ENCODE data around the gene LRRC47.
A peak's percentile ranks its signal among the peaks of the same experiment; 100 is the strongest.

Gene LRRC47

DNA sequence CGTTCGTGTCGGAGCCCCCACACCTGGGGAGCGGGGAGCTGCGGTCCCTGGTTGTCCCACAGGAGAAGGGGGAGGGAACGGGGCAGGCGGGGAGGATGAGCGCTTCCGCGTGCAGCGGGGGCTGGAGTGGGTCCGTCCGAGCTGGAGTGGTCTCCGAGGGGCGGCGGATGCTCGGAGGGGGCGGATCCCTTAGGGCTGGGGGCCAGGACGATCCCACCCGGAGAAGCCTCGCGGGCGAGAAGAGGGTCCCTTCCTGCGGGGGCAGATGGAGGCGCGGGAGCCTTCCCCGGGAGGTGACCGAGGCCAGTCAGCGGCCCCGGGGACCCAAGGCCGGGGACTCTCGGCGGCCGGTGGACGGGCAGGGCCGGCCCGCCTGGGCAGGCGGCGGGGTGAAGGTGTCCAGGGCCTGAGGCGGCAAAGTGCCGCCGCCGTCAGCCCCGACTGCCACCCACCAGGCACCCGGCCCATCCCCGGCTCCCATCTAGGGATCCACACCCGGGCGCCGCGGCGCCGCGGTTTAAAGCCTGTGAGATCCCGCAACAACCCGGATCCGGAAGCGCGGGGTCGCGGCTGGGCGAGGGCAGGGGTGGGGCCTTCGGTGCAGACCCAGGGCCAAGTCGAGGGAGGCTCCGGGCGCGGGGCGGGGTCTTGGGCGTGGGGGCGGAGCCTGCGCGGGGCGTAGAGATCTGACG lies 49.3 kb downstream of the LRRC47 start:
- DNase-seq (ENCODE audit: low read depth): peak; percentile 81

DNA sequence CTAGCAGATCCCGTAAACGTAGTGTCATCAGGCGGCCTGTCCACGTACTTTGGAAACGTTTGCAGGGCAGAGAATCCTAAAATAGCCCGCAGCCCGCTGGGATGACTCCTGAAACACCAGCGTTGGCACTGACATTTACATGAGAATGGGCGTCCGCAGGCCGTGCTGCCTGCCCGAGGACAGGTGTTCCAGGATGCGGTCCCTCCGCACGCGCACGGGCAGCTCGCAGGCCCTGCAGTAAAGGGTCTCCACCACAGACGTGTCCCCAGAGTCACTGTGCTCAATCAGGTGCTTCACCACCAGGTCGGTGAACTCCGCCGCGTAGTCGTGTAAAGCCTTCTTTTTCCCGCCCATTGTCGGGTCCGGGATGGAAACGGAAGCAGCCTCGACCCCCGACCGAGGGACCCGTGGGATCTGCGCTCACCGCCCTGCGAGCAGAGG lies 49.9 kb downstream of the LRRC47 start:
- no peak for DNase-seq (ENCODE audit: low read depth)

DNA sequence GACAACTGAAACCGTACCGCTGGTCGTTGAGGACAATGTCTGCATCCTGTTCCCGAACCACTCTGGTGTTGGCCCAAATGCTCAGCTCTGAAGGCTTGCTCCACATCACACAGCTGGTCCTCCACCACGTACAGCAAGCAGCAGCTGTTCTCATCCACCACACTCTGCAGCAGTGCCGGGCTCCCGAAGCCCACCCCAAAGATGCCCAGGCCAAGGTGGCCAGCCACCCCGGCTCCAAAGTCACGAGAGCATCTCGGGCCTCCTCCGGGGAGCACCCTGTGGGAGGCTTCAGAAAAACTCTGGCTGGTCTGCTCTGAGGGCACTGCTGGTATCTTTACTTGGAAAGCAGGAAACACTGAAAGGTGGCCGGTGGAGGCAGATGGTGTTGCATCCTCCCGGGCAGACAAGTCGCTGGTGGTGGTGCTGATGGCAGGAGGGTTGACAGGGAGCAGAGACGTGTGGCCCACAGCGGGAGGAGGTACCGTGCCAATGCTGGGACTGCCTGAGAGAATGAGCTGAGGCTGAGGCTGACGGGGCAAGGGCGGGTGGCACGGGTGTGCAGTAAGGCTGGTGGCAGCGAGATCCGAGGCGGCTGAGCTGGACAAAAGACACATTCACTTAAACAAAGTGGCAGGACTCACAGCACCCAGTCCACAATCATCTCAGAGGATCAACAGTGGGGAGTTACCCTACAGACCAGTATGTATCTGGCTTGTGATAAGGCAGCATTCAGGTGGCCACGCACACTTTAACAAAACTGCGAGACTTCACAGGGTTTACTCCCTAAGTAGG lies 50.5 kb downstream of the LRRC47 start:
- DNase-seq (ENCODE audit: low read depth): no peak

DNA sequence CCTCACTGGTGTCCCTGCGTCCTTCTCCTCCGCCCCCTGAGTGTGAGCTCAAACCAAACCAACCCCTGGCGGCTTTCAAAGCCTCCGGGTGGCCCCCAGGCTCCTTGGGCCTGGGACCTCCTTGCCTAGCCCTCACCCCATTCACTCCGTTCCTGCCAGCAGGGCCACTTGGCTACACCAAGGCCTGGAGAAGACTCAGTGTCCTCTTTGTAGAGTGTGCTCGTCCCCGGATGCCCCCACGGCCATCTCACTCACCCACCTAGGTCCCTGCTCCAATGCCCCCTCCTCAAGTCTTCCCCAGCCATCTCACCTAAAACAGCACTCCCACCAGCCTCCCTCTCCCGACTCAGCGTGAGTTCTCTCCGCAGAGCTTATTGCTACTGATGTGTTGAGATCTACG lies 51.2 kb downstream of the LRRC47 start:
- DNase-seq (ENCODE audit: low read depth): no peak

DNA sequence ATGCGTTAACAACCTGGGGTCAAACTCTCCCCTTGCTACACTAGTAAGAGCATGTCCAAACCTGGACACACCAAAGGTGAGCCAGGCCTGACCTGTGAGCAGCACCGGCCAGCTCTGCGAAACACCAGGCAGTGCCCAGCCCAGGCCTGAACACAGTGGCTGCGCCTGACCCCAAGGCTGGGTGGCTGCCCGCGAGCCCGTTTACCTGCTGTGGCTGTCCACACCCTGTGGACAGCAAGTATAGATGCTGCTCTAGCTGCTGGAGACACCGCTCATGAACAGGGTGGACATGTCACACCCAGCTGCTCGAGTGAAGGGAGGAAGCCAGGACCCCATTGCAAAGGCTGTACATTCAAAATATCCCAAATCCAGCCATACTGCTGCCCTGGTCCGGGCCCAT lies 51.7 kb downstream of the LRRC47 start:
- no peak for DNase-seq (ENCODE audit: low read depth)

DNA sequence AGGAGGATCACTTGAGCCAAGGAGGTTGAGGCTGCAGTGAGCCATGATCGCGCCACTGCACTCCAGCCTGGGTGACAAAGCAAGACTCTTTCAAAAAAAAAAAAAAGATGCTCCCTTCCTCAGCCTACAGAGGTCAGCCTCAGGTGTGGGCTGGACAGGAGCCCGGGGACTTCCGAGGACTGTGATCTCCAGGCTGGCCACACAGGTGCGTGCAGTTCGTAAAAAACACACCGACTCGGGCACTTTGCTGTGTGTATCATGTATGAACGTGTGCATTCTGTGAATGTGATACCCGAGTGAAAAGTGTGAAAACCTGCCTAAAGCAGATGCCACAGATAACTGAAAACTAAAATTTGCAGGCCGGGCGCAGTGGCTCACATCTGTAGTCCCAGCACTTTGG lies 52.5 kb downstream of the LRRC47 start:
- no peak for DNase-seq (ENCODE audit: low read depth)

DNA sequence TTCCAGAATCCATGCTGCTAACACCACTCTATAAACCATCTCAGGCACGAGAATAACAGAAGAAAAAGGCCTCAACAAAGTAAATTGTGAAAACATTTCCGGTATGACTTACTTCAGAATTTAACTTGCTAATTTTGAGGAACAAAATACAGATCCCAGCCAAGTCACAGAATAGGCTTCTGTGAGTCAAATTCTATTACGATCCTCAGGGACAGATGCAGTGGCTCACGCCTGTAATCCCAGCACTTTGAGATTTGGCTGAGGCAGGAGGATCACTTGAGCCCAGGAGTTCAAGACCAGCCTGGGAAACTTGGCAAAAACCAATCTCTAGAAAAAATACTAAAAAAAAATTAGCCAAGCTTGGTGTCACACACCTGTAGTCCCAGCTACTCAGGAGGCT lies 52.9 kb downstream of the LRRC47 start:
- no peak for DNase-seq (ENCODE audit: low read depth)

DNA sequence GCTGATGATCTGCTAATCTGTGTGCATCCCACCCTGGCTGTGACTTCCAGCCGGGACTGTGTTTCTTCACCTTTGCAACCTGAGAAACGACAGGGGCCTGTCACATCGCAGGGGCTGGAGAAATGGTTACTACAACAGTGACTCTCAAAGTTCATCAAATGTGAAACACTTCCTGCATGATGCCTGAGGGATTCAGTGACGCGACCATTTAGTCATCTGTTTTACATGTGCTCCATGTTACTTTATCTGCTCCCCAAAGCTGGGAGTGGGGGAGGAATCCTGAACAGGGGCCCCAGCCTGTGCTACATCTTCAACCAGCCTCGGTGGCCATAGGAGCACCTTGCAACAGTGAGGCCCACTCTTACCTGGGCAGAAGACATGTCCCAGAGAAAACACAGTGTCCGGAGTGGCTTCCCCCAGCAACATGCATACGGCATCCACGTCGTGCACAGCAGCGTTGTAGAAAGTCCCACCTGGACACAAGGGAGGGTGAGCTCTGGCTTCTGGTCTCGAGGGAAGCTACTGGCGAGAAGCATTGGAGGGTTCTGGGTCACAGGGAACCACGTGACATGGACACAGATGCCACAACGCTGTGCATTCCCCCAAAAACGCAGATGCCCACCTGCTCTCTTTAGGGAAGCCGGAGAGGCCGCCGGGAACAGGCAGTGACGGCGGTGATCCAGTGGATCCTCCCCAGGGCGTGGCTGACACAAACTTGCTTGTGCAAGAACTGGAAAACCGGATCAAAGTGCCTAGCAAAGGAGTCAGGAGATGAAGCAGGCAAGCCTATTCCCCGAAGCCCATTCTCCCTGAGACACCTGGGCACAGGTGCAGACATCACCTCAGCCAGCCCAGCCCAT lies 53.6 kb downstream of the LRRC47 start:
- no peak for DNase-seq (ENCODE audit: low read depth)

DNA sequence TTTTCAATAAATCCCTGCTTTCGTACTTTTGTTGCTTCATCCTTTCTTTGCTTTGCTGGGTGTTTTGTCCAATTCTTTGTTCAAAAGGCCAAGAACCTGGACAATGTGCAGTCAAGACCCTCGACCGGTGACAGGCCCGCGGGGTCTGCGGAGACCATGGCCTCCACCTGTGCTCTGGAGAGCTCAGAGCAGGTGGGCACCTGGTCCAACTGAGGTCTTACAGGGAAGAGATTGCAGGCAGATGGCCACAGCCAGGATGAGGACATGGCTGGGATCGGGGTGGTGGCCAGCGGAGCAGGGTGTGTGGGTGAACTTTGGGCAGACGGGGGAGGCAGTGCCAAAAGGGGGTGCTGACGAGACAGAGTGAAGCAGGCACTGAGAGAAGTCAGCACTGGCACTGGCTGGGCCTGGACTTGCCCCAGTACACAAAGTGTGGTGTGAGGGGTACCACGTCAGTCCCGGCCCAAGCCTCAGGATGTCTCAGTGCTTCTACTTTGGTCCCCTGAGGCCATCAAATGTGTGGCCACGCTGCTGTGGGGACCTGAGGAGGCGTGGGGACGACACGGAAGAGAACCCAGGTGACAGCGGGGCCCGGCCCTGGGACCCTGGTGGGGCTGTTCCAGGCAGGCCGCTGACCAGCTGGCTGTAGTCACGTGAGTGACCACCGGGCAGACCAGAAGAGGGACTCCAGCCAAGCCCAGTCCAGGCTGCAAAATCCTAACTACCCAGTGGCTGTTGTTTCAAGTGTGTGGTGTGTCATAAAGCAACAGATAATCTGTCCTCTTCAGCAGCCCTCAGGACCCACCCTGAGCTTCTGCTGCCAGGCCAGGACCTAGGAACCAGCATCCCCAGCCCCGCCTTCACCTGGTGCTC lies 54.5 kb downstream of the LRRC47 start:
- DNase-seq (ENCODE audit: low read depth): no peak

DNA sequence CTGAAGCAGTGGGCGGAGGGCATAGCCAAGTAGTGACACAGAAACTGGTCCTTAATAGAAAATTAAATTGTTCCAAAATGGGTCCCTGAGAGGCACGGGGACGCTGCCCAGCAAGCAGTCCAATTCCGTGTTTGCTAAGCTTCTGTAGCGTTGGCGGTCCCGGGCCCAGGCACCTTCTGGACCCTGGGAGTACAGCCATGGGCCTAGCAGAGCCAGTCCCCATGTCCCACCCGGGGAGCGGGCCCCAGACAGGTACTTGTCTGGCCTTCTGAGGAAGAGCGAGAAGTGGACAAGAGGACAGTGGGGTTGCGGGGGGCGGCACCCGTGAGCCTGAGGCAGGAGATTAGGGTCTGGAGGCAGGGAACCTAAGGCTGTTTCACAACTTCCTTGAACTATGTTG lies 55.5 kb downstream of the LRRC47 start:
- DNase-seq (ENCODE audit: low read depth): no peak

DNA sequence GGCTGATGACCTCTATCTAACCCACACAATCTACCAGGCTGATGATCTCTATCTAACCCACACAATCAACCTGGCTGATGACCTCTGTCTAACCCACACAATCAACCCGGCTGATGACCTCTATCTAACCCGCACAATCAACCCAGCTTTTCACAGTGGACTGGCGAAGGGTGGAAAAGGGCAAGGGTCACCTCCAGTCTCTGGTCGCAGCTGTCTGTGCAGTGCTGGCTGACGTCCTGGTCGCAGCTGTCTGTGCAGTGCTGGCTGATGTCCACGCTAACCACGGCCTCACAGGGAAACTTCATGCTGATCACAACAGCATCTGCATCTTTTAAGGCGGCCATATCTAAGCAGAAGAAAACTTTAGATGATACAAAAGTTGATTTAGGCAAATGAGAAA lies 56.3 kb downstream of the LRRC47 start:
- no peak for DNase-seq (ENCODE audit: low read depth)

DNA sequence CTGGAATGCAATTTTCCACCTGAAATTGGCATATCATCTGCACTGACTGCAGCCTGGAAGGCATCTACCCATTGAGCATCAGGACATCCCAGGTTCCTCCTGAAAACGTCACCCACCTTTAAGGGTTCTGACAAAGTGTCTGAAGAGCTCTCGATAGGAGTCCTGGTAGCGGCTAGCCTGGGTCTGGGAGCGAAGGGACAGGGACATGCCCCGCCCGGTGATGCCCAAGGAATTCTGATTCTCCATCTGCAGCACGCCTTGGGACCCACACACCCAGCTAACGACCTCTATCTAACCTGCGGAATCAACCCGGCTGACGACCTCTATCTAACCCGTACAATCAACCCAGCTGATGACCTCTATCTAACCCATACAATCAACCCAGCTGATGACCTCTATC lies 57.4 kb downstream of the LRRC47 start:
- DNase-seq (ENCODE audit: low read depth): no peak

DNA sequence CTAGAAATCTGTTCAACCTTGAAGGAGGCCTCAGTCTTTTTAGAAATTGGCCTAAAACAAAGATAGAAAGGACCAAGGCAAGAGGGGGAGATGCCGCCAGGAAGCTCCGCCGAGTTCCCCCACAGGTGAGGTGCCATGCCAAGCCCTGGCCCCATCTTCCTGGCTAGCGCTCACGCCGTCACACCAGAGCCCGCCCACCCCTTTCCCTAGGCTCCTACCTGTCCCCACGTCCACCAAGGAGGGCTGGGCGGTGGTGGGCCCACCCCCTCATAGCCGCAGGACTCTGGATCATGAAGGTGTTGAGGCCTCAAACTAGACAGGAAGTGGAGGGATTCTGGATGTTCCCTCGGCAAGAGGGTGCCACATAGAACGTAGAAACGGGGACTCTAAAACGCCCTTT lies 59.6 kb downstream of the LRRC47 start:
- DNase-seq (ENCODE audit: low read depth): no peak

DNA sequence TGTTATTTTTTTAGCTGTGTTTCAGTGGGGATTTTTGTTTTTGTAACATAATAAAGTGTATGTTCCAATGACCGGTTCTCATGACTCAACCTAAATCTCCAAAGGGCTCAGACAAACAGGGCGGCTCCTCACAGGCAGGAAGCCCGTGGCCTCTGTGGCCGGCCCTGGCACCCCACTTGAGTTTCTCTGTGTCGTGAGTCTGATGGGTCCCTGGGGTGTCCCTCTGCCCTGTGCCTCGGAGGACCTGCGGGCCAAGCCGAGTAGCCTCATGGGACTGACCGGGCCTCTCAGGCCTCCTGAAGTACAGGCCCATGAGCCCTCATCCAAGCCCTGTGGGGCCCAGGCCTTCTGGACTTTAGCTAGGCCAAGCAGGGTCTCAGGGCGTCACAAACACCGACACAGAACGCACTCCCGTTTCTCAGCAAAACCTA lies 60.2 kb downstream of the LRRC47 start:
- DNase-seq (ENCODE audit: low read depth): no peak

DNA sequence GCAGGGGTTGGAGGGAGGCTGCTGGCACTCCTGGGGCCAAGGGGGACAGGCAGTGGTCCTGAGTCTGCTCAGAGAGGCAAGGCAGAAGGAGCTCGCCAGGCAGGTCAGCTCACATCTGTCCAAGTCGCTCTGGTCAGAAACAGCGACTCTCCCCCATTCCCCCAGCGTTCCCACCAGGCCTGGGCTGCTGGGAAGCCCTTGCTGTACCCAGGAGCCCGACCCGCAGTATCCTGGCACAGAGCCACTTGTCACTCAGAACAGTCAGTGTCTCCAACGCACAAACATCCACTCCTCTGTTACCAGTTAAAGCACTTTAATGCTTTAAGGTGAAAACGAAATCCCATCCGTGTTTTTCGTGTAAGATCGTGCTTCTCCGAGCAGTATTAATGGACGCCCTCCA lies 60.6 kb downstream of the LRRC47 start:
- DNase-seq (ENCODE audit: low read depth): no peak

DNA sequence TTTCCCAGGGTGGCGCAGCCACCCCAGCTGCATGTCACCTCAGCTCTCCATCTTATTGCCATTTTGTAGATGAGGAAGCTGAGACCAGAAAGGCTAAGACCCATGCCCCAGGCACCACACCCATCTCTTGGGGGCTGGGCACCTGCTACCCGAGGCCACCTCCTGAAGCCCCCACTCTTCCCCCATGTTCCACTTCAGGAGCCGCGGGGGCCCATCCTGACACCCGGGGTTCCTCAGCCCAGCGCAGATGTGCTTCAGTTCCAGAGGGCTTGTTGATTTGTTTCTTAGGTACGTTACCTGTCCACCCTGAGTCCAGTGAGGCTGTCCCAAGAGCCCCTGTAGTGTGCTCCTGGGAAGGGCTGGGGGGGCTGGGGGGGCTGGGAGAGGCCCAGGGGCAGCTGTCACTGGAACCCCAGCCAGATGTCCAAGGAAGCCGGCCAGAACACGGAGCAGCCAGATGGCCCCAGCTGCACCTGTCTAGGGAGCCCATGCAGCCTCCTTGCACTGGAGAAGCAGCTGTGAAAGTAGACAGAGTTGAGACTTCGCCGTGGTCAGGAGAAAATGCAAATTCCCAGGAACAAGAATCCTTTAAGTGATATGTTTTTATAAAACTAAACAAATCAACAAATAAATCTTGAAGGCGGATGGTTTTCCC lies 61.1 kb downstream of the LRRC47 start:
- DNase-seq (ENCODE audit: low read depth): no peak

DNA sequence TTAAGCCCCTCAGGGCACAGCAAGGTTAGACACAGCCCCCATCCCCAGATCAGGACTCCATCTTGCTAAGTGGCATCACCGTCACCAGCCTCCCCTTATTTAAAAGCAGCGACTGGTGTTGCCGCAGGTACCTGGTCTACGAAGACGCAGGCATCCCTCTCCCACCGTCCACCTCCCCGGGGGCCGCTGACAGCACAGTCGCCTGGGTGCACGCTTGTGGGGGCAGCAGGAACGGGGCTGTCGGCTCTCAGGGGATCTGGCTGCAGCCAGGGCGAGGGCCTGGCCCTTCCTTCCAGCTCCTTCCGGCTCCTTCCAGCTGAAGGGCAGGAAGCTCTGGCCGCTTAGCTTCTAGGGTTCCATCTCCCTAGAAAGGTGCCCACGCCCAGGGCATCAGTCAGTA lies 61.7 kb downstream of the LRRC47 start:
- no peak for DNase-seq (ENCODE audit: low read depth)

DNA sequence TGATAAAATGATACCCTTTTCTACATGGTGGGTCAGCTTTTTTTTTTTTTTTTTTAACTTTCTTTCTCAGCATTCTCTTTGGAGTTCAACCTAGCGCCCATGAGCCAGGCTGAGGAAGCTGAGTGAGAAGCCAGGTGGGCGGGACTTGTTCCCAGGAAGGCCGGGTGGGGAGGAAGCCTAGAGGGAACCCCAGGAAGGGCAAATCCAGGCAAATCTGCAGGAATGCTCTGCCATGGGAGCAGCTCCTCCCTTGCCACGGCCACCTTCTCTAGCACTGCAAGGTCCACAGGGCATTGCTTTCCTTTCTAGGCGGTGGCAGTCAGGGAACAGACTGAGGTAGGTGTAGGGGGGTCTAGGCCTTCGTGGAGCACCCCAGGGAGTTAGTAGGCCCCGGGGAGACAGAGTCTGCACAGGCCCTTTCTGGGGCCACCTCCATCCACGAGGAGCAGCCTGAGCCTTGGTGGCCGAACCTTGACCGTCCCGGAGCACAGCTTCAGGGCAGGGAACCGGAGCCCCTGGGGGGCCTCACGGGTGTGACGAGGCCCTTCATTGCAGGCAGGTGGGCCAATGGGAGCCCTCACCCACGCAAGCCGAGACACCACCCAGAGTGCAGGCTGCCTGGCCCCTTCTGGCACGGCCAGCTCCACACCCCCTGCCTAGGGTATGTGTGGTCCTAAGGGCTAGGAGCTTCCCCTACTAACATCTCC lies 62.3 kb downstream of the LRRC47 start:
- DNase-seq (ENCODE audit: low read depth): no peak

DNA sequence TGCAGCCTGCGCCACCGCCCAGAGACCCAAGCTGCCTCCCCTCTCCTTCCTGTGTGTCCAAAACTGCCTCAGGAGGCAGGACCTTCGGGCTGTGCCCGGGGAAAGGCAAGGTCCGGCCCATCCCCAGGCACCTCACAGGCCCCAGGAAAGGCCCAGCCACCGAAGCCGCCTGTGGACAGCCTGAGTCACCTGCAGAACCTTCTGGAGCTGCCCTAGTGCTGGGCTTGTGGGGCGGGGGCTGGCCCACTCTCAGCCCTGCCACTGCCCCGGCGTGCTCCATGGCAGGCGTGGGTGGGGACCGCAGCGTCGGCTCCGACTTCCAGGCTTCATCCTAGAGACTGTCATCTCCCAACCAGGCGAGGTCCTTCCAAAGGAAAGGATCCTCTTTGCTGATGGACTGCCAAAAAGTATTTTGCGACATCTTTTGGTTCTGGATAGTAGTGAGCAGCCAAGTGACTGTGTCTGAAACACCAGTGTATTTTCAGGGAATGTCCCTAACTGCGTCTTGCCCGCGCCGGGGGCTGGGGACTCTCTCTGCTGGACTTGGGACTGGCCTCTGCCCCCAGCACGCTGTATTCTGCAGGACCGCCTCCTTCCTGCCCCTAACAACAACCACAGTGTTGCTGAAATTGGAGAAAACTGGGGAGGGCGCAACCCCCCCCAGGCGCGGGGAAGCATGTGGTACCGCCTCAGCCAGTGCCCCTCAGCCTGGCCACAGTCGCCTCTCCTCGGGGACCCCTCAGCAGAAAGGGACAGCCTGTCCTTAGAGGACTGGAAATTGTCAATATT lies 63.0 kb downstream of the LRRC47 start:
- DNase-seq (ENCODE audit: low read depth): no peak
